ENCODE data around the gene CCDC18.
"Not testable (repeated sequence)": the region's sequence is repeated elsewhere in the genome, so short reads cannot be mapped to it uniquely, and the experiment has no call there.

CCDC18 gene

DNA sequence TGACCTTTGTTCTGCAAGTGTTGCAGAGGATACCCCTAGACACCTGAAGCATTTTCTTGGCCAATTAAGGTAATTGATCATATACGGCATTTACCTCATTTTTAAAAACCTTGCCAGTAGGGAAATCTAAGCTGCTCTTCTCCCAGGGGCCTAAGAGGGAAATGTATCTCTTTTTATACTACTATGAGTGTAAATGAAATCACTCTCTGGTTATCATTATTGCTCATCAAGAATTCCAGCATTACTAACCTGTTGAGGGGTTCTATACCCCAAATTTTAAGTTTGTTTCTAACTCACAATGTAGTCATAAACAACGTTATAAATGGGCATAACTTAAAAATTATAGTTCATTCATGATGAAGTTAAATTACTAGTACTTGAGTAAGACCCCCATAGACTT is 27.7 kb upstream of the CCDC18 start:
- no peak overlapping the region for H3K9ac ChIP-seq (ENCODE audit: low read length)
- H3K4me1 ChIP-seq (ENCODE audit: insufficient read depth, low read length), result peaks cover 2% of the 10 kb centered on the region
- no peak overlapping the region for H3K4me3 ChIP-seq (ENCODE audit: low read depth in 1 of 2, low read length in 2 of 2)
- no peaks in the 10 kb centered on the region for H3K9me3 ChIP-seq (ENCODE audit: low read length)
- H3K27ac ChIP-seq (ENCODE audit: low read depth, low read length), result no peak overlapping the region
- H3K36me3 ChIP-seq (ENCODE audit: insufficient read depth, low read length), result peaks cover 10% of the 10 kb centered on the region
- no peaks in the 10 kb centered on the region for H3K27me3 ChIP-seq (ENCODE audit: control insufficient read depth in 1 of 2, insufficient read depth in 2 of 2, low read length in 2 of 2)

DNA sequence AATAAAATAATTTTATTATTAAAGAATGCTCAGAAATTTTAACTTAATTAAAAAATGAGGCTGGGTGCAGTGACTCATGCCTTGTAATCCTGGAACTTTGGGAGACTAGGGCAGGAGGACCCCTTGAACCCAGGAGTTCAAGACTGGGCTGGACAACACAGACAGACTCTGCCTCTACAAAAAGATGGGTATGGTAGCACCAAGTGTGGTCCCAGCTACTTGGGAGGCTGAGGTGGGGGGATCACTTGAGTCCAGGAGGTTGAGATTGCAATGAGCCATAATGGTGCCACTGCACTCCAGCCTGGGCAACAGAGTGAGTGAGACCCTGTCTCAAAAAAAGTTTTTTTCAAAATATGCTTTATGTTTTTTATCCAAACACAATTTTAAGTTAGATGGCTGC is 25.6 kb upstream of the CCDC18 start:
- H3K4me3 ChIP-seq (ENCODE audit: low read depth in 1 of 2, low read length in 2 of 2), result no peak overlapping the region
- no peak overlapping the region for H3K9ac ChIP-seq (ENCODE audit: low read length)
- peaks cover 25% of the 10 kb centered on the region for H3K36me3 ChIP-seq (ENCODE audit: insufficient read depth, low read length)
- no peaks in the 10 kb centered on the region for H3K4me1 ChIP-seq (ENCODE audit: insufficient read depth, low read length)
- no peak overlapping the region for H3K27ac ChIP-seq (ENCODE audit: low read depth, low read length)
- H3K9me3 ChIP-seq (ENCODE audit: low read length), result no peaks in the 10 kb centered on the region
- H3K27me3 ChIP-seq (ENCODE audit: control insufficient read depth in 1 of 2, insufficient read depth in 2 of 2, low read length in 2 of 2), result no peaks in the 10 kb centered on the region

DNA sequence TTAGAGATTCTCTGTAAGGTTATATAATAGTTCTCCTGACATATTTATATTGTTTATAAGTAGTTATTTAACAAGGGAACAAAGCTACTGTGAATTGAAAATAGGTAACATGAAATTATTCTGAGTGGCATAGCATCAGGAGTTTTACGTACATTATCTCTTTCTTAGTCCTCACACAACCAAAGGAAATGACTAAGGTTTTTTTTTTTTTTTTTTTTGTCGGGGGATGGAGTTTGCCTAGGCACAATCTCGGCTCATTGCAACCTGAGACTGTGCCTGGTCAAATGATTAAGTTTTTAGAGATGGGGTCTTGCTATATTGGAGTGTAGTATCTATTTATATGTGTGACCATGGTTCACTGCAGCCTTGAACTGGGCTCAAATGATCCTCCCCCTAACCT is 25.2 kb upstream of the CCDC18 start:
- H3K4me3 ChIP-seq (ENCODE audit: low read depth in 1 of 2, low read length in 2 of 2), result no peak overlapping the region
- H3K9ac ChIP-seq (ENCODE audit: low read length), result no peak overlapping the region
- no peak overlapping the region for H3K27ac ChIP-seq (ENCODE audit: low read depth, low read length)
- no peaks in the 10 kb centered on the region for H3K27me3 ChIP-seq (ENCODE audit: control insufficient read depth in 1 of 2, insufficient read depth in 2 of 2, low read length in 2 of 2)
- H3K4me1 ChIP-seq (ENCODE audit: insufficient read depth, low read length), result no peaks in the 10 kb centered on the region
- no peaks in the 10 kb centered on the region for H3K9me3 ChIP-seq (ENCODE audit: low read length)
- peaks cover 25% of the 10 kb centered on the region for H3K36me3 ChIP-seq (ENCODE audit: insufficient read depth, low read length)

DNA sequence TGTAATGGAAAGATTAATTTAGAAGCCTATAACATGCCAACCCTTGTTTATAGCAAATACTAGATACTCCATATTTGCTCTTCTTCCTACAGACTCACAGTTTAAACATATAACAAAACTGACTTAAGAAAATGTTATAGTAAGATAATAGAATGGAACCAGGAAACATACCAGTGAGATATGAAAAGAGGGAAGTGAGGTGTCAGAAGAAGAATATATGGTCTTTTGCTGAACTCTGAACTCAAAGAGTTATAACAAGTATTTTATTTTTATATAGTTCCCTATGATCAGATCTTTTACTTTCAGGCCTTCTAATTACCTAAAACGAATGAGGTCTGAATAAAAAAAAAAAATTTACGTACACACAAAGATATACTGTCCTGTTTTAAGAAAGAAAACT is 21.2 kb upstream of the CCDC18 start:
- no peak overlapping the region for H3K27ac ChIP-seq (ENCODE audit: low read depth, low read length)

DNA sequence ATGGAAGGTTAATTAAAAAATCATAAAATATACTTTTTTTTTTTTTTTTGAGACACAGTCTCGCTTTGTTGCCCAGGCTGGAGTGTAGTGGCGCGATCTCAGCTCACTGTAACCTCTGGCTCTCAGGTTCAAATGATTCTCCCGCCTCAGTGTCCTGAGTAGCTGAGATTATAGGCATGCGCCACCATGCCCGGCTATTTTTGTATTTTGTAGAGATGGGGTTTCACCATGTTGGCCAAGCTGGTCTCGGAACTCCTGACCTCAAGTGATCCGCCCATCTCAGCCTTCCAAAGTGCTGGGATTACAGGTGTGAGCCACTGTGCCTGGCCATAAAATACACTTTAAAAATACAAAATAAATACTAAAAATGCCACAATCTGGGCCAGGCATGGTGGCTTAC is 17.2 kb upstream of the CCDC18 start:
- H3K9ac ChIP-seq (ENCODE audit: low read length); H3K4me1 ChIP-seq (ENCODE audit: insufficient read depth, low read length); H3K4me3 ChIP-seq (ENCODE audit: low read depth in 1 of 2, low read length in 2 of 2); H3K27ac ChIP-seq (ENCODE audit: low read depth, low read length); H3K27me3 ChIP-seq (ENCODE audit: control insufficient read depth in 1 of 2, insufficient read depth in 2 of 2, low read length in 2 of 2); H3K9me3 ChIP-seq (ENCODE audit: low read length): not testable (repeated sequence)
- H3K36me3 ChIP-seq (ENCODE audit: insufficient read depth, low read length), result peaks cover 12% of the 10 kb centered on the region

More for the DNA sequence above, 21.2 kb upstream of the CCDC18 start:
- Histone ChIP-seq H3K27me3 (ENCODE audit: control insufficient read depth in 1 of 2, insufficient read depth in 2 of 2, low read length in 2 of 2) (no peaks in the 10 kb centered on the region), H3K36me3 (ENCODE audit: insufficient read depth, low read length) (peaks cover 21% of the 10 kb centered on the region), H3K4me3 (ENCODE audit: low read depth in 1 of 2, low read length in 2 of 2) (no peak overlapping the region), H3K9me3 (ENCODE audit: low read length) (no peaks in the 10 kb centered on the region), H3K9ac (ENCODE audit: low read length) (no peak overlapping the region), H3K4me1 (ENCODE audit: insufficient read depth, low read length) (no peaks in the 10 kb centered on the region)

DNA sequence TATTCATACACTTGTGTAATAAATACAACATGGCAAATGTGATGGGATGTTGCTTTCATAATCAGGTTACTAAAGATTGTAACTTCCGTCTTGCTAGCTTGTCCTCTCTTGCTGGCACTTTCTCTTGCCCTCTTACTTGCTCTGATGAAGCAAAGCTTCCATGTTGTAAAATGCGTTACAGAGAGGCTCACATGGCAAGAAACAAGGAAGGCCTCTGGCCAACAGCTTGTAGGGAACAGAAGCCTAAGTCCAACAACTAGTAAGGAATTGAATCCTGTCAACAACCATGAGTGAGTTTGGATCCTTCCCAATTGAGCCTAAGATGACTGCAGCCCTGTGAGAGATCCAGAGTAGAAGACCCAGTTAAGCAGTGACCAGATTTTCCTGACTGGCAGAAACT is 15.7 kb upstream of the CCDC18 start:
- H3K4me1 ChIP-seq (ENCODE audit: insufficient read depth, low read length), result no peaks in the 10 kb centered on the region
- peaks cover 1% of the 10 kb centered on the region for H3K36me3 ChIP-seq (ENCODE audit: insufficient read depth, low read length)
- no peaks in the 10 kb centered on the region for H3K27me3 ChIP-seq (ENCODE audit: control insufficient read depth in 1 of 2, insufficient read depth in 2 of 2, low read length in 2 of 2)
- no peak overlapping the region for H3K9ac ChIP-seq (ENCODE audit: low read length)
- no peaks in the 10 kb centered on the region for H3K9me3 ChIP-seq (ENCODE audit: low read length)
- no peak overlapping the region for H3K27ac ChIP-seq (ENCODE audit: low read depth, low read length)
- H3K4me3 ChIP-seq (ENCODE audit: low read depth in 1 of 2, low read length in 2 of 2), result no peak overlapping the region

DNA sequence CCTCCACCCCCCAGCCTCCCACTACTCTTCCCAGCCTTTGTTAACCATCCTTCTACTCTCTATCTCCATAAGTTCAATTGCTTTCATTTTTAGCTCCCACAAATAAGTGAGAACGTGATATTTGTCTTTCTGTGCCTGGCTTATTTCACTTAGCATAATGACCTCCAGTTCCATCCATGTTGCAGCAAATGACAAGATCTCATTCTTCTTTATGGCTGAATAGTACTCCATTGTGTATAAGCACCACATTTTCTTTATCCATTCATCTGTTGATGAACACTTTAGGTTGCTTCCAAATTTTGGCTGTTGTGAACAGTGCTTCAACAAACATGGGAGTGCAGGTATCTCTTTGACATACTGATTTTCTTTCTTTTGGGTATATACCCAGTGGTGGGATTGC is 14.6 kb upstream of the CCDC18 start:
- H3K36me3 ChIP-seq (ENCODE audit: insufficient read depth, low read length); H3K27ac ChIP-seq (ENCODE audit: low read depth, low read length); H3K4me1 ChIP-seq (ENCODE audit: insufficient read depth, low read length); H3K9me3 ChIP-seq (ENCODE audit: low read length); H3K4me3 ChIP-seq (ENCODE audit: low read depth in 1 of 2, low read length in 2 of 2); H3K9ac ChIP-seq (ENCODE audit: low read length); H3K27me3 ChIP-seq (ENCODE audit: control insufficient read depth in 1 of 2, insufficient read depth in 2 of 2, low read length in 2 of 2): not testable (repeated sequence)

DNA sequence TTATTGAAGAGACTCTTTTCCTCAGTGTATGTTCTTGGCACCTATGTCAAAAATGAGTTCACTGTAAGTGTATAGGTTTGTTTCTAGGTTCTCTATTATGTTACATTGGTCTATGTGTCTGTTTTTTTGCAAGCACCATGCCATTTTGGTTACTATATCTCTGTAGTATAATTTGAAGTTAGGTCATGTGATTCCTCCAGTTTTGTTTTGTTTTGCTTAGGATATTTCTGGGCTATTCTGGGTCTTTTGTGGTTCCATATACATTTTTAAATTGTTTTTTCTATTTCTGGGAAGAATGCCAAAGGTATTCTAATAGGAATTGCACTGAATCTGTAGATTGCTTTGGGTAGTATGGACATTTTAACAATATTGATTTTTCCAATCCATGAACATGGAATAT is 13.5 kb upstream of the CCDC18 start:
- H3K36me3 ChIP-seq (ENCODE audit: insufficient read depth, low read length), result no peaks in the 10 kb centered on the region
- no peak overlapping the region for H3K27ac ChIP-seq (ENCODE audit: low read depth, low read length)
- H3K9me3 ChIP-seq (ENCODE audit: low read length), result no peaks in the 10 kb centered on the region
- H3K4me1 ChIP-seq (ENCODE audit: insufficient read depth, low read length), result peaks cover 5% of the 10 kb centered on the region
- no peak overlapping the region for H3K4me3 ChIP-seq (ENCODE audit: low read depth in 1 of 2, low read length in 2 of 2)
- no peak overlapping the region for H3K9ac ChIP-seq (ENCODE audit: low read length)
- H3K27me3 ChIP-seq (ENCODE audit: control insufficient read depth in 1 of 2, insufficient read depth in 2 of 2, low read length in 2 of 2), result no peaks in the 10 kb centered on the region

DNA sequence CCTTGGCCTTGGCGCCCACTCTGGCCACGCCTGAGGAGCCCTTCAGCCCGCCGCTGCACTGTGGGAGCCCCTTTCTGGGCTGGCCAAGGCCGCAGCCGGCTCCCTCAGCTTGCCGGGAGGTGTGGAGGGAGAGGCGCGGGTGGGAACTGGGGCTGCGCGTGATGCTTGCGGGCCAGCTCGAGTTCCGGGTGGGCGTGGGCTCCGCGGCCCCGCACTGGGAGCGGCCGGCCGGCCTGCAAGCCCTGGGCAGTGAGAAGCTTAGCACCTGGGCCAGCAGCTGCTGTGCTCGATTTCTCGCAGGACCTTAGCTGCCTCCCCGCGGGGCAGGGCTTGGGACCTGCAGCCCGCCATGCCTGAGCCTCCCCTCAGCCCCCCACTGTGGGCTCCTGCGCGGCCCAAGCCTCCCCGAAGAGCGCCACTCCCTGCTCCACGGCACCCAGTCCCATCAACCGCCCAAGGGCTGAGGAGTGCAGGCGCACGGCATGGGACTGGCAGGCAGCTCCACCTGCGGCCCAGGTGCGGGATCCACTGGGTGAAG is 10.3 kb upstream of the CCDC18 start:
- H3K36me3 ChIP-seq (ENCODE audit: insufficient read depth, low read length); H3K9ac ChIP-seq (ENCODE audit: low read length); H3K4me1 ChIP-seq (ENCODE audit: insufficient read depth, low read length); H3K27me3 ChIP-seq (ENCODE audit: control insufficient read depth in 1 of 2, insufficient read depth in 2 of 2, low read length in 2 of 2); H3K27ac ChIP-seq (ENCODE audit: low read depth, low read length); H3K4me3 ChIP-seq (ENCODE audit: low read depth in 1 of 2, low read length in 2 of 2); H3K9me3 ChIP-seq (ENCODE audit: low read length): not testable (repeated sequence)

DNA sequence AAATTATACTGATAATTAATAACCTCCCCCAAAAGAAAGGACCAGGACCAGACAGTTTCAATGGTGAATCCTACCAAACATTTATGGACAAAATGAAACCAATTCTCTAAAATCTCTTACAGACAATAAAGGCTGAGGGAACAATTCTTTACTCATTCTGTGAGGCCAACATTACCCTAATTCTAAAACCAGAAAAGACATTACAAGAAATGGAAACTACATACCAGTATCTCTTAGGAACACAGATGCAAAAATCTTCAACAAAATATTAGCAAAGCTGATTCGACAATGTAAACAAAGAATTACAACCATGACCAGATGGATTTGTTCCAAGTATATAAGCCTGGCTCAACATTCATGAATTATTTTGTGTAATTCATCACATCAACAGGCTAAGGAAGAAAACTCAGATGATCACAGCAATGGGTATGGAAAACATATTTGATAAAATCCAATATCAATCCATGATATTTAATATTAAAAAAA is 8.9 kb upstream of the CCDC18 start:
- Histone ChIP-seq H3K4me1 (ENCODE audit: insufficient read depth, low read length) (peaks cover 5% of the 10 kb centered on the region), H3K36me3 (ENCODE audit: insufficient read depth, low read length) (no peaks in the 10 kb centered on the region), H3K9me3 (ENCODE audit: low read length) (no peaks in the 10 kb centered on the region), H3K9ac (ENCODE audit: low read length) (no peak overlapping the region), H3K4me3 (ENCODE audit: low read depth in 1 of 2, low read length in 2 of 2) (no peak overlapping the region), H3K27me3 (ENCODE audit: control insufficient read depth in 1 of 2, insufficient read depth in 2 of 2, low read length in 2 of 2) (no peaks in the 10 kb centered on the region), H3K27ac (ENCODE audit: low read depth, low read length) (no peak overlapping the region)

DNA sequence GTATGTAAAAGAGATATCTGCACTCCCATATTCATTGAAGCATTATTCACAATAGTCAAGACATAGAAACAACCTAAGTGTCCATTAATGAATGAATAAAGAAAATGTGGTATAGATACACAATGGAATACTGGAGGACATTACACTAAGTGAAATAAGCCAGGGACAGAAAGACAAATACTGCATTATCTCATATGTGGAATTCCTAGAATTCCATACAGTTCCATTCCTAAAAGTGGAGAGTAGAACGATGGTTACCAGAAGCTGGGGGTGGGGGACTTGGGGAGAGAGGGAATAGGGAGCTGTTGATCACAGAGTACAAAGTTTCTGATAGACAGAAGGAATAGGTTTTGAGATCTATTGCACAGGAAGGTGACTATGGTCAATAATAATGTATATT is 7.7 kb upstream of the CCDC18 start:
- Histone ChIP-seq H3K27ac (ENCODE audit: low read depth, low read length) (no peak overlapping the region), H3K9me3 (ENCODE audit: low read length) (no peaks in the 10 kb centered on the region), H3K4me1 (ENCODE audit: insufficient read depth, low read length) (peaks cover 5% of the 10 kb centered on the region), H3K4me3 (ENCODE audit: low read depth in 1 of 2, low read length in 2 of 2) (no peak overlapping the region), H3K9ac (ENCODE audit: low read length) (no peak overlapping the region), H3K27me3 (ENCODE audit: control insufficient read depth in 1 of 2, insufficient read depth in 2 of 2, low read length in 2 of 2) (no peaks in the 10 kb centered on the region), H3K36me3 (ENCODE audit: insufficient read depth, low read length) (no peaks in the 10 kb centered on the region)

DNA sequence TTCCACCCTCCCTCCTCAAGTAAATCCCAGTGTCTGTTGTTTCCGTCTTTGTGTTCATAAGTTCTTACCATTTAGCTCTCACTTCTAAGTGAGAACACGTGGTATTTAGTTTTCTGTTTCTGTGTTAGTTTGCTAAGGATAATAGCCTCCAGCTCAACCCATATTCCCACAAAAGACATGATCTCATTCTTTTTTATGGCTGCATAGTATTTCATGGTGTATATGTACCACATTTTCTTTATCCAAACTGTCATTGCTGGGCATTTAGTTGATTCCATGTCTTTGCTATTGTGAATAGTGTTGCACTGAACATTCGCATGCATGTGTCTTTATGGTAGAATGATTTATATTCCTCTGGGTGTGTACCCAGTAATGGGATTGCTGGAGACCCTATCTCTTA is 5.9 kb upstream of the CCDC18 start:
- peaks cover 14% of the 10 kb centered on the region for H3K4me1 ChIP-seq (ENCODE audit: insufficient read depth, low read length)

More for the DNA sequence above, 5.9 kb upstream of the CCDC18 start:
- not testable (repeated sequence) for H3K36me3 ChIP-seq (ENCODE audit: insufficient read depth, low read length); H3K9ac ChIP-seq (ENCODE audit: low read length); H3K4me3 ChIP-seq (ENCODE audit: low read depth in 1 of 2, low read length in 2 of 2); H3K27ac ChIP-seq (ENCODE audit: low read depth, low read length); H3K9me3 ChIP-seq (ENCODE audit: low read length); H3K27me3 ChIP-seq (ENCODE audit: control insufficient read depth in 1 of 2, insufficient read depth in 2 of 2, low read length in 2 of 2)

Data from muscle layer of colon (tissue), 2 donors.